Hepatocyte (in vitro differentiated cells): ENCODE results near the gene CENPQ.

ENCODE experiments used
- CTCF ChIP-seq: fragments of 200-600 bp; sonication (generic); IDR thresholded peaks from 2 replicates; pipeline ENCODE4 v1.5.1; 2016; ENCODE audit warnings: antibody characterized with exemption, mild to moderate bottlenecking; ENCODE audit not compliant: poor library complexity
- EZH2phosphoT487 ChIP-seq: fragments of 200-600 bp; sonication (generic); IDR thresholded peaks from one replicate; pipeline ENCODE4 v1.6.1; 2018; ENCODE audit warnings: antibody characterized with exemption, mild to moderate bottlenecking, low read depth, moderate library complexity; ENCODE audit not compliant: unreplicated experiment, severe bottlenecking

- TF ChIP-seq EZH2phosphoT487 (peak; percentile 93), CTCF (no peak)
Measured at GRCh38 chr6:49522710-49523593, 59.8 kb downstream of the CENPQ start.
